ENCODE results near the gene ST6GALNAC6.

Gene ST6GALNAC6

GRCh38 chr9:127899128-127899943 is at the start of gene ST6GALNAC6:
Gene ST6GALNAC6 (minus strand): TSS chr9:127899603. CDS start chr9:127897981, 1,622 bp downstream.
- peak; percentile 84 for DNase-seq

- DNase-seq = no peak
Observed at GRCh38 chr9:127947841-127948710, 48.7 kb upstream of the ST6GALNAC6 start.

- no peak for DNase-seq
Observed at GRCh38 chr9:127946728-127947127, 47.3 kb upstream of the ST6GALNAC6 start.

GRCh38 chr9:127945942-127946341 is 46.5 kb upstream of the ST6GALNAC6 start:
- no peak for DNase-seq

GRCh38 chr9:127945338-127945737 is 45.9 kb upstream of the ST6GALNAC6 start:
- DNase-seq = no peak

- no peak for DNase-seq
Observed at GRCh38 chr9:127944586-127945218, 45.3 kb upstream of the ST6GALNAC6 start.

GRCh38 chr9:127943731-127944144 is 44.3 kb upstream of the ST6GALNAC6 start:
- DNase-seq = peak; percentile 86

- DNase-seq = no peak
Observed at GRCh38 chr9:127943011-127943662, 43.7 kb upstream of the ST6GALNAC6 start.

GRCh38 chr9:127942216-127943010 is 43.0 kb upstream of the ST6GALNAC6 start:
- DNase-seq = peak; percentile 75

- no peak for DNase-seq
Observed at GRCh38 chr9:127941961-127942215, 42.5 kb upstream of the ST6GALNAC6 start.

- no peak for DNase-seq
Observed at GRCh38 chr9:127941062-127941960, 41.9 kb upstream of the ST6GALNAC6 start.

GRCh38 chr9:127940593-127940992 is 41.2 kb upstream of the ST6GALNAC6 start:
- no peak for DNase-seq

GRCh38 chr9:127938298-127938690 is 38.9 kb upstream of the ST6GALNAC6 start:
- DNase-seq = no peak

GRCh38 chr9:127937388-127938297 is 38.2 kb upstream of the ST6GALNAC6 start, which contains the start of gene DPM2:
Gene DPM2 (minus strand): TSS chr9:127937854. CDS start chr9:127937820, 34 bp downstream.
- peak; percentile 93 for DNase-seq

- no peak for DNase-seq
Observed at GRCh38 chr9:127937056-127937387, 37.6 kb upstream of the ST6GALNAC6 start.

- no peak for DNase-seq
Observed at GRCh38 chr9:127936347-127936852, 37.0 kb upstream of the ST6GALNAC6 start.

GRCh38 chr9:127935765-127936221 is 36.4 kb upstream of the ST6GALNAC6 start:
- no peak for DNase-seq

GRCh38 chr9:127934986-127935385 is 35.6 kb upstream of the ST6GALNAC6 start:
- no peak for DNase-seq

GRCh38 chr9:127934248-127934647 is 34.8 kb upstream of the ST6GALNAC6 start:
- no peak for DNase-seq

Measured in activated CD4-positive, alpha-beta T cell treated with anti-CD3 and anti-CD28 coated beads, Interleukin-10, Interleukin-2, amounts not matched to agents 100 ng/mL and 50 ng/mL, durations not matched to agents 16 hours and 8 hours (primary cell).